K562 (cell line): ENCODE data around the gene KLHL6. TPM values are rescaled to one million over a fixed set of nuclear protein-coding genes. Genes with fewer than 3 reads are reported as not detected.

ENCODE experiments used
- ATAC-seq: fragments of 200-7000 bp; cut with Tn5 transposase; 3 replicates; pipeline ENCODE4 v1.9.1; 2020; ENCODE audit warnings: moderate library complexity
- BruUV-seq: library from RNA; stranded (reverse); fragments of 400-500 nt; replicated peaks from 2 replicates; lab custom pipeline; 2021; lab: Mats Ljungman, UMichigan
- CTCF ChIA-PET: fragments of 300-600 bp; formaldehyde crosslinking; extraction: SDS; loops from one replicate; lab custom pipeline; 2021; ENCODE audit warnings: low intra/inter-chr PET ratio; lab: Yijun Ruan, JAX
- POLR2A ChIA-PET: fragments of 300-600, 350-650 bp; sonication (Branson Sonifier 250); formaldehyde crosslinking; extraction: SDS; loops from one replicate; lab custom pipeline; 2021; ENCODE audit warnings: antibody characterized with exemption, inconsistent platforms; lab: Yijun Ruan, JAX
- DNase-seq, 4 experiments: peaks; one replicate each; pipeline versions ENCODE4 v3.0.0 to v3.0.0-alpha.2; 2011 to 2018; ENCODE audit warnings: low spot score in 3 of 4, mixed read lengths in 3 of 4; ENCODE audit errors: extremely low read depth in 1 of 4
- FAIRE-seq: peaks from 2 replicates; lab custom pipeline; 2011; peaks lifted over from hg19 to GRCh38; lab: Jason Lieb, UNC
- H2AFZ ChIP-seq: 2 replicates; pipeline ENCODE4 v1.6.0; 2011; ENCODE audit warnings: low read depth, low read length, control low read depth, inconsistent platforms
- H3K27ac ChIP-seq: fragments of 200-600 bp; 3 replicates; pipeline ENCODE4 v1.8.0; 2011; ENCODE audit warnings: low read depth, mild to moderate bottlenecking, control low read depth, inconsistent platforms, low read length, moderate library complexity, mixed read lengths; ENCODE audit errors: extremely low read depth
- H3K27me3 ChIP-seq, 2 experiments: fragments of 300-600 bp in 1 of 2; 2 replicates in 1 of 2; 3 replicates in 1 of 2; pipeline versions ENCODE4 v1.6.0 to v1.8.0; 2011; ENCODE audit warnings: inconsistent platforms in 2 of 2, low read length in 2 of 2, mild to moderate bottlenecking in 1 of 2, mixed read lengths in 1 of 2, moderate library complexity in 1 of 2; ENCODE audit not compliant: control insufficient read depth in 2 of 2, insufficient read depth in 2 of 2
- H3K36me3 ChIP-seq: fragments of 300-600 bp; 3 replicates; pipeline ENCODE4 v1.8.0; 2011; ENCODE audit warnings: mild to moderate bottlenecking, low read length, inconsistent platforms; ENCODE audit not compliant: control insufficient read depth, insufficient read depth
- H3K4me1 ChIP-seq, 2 experiments: fragments of 200-600 bp in 1 of 2; replicated peaks in 1 of 2; 2 replicates in 1 of 2; 3 replicates in 1 of 2; pipeline versions ENCODE4 v1.5.1 to v1.8.0; 2011; ENCODE audit warnings: inconsistent platforms in 2 of 2, low read length in 2 of 2, mild to moderate bottlenecking in 1 of 2, mixed read lengths in 1 of 2, moderate library complexity in 1 of 2; ENCODE audit not compliant: control insufficient read depth in 2 of 2, insufficient read depth in 2 of 2
- H3K4me2 ChIP-seq: 2 replicates; pipeline ENCODE4 v1.6.1; 2011; ENCODE audit warnings: low read length, control low read depth, inconsistent platforms, mixed read lengths; ENCODE audit not compliant: insufficient read depth
- H3K4me3 ChIP-seq: fragments of 200-600 bp; sonication (generic), shearing (Covaris generic); 2 replicates; pipeline ENCODE4 v1.5.1; 2016; ENCODE audit warnings: control low read depth, inconsistent platforms
- H3K79me2 ChIP-seq: fragments of 200-600 bp; 3 replicates; pipeline ENCODE4 v1.8.0; 2011; ENCODE audit warnings: low read length, inconsistent platforms; ENCODE audit not compliant: control insufficient read depth, insufficient read depth
- H3K9ac ChIP-seq, 2 experiments: 2 replicates each; pipeline versions ENCODE4 v1.6.0 to v1.6.1; 2011; ENCODE audit warnings: low read depth in 2 of 2, low read length in 2 of 2, control low read depth in 1 of 2, inconsistent platforms in 1 of 2, mild to moderate bottlenecking in 1 of 2, mixed read lengths in 1 of 2; ENCODE audit not compliant: insufficient read depth in 1 of 2
- H3K9me1 ChIP-seq: one replicate; pipeline ENCODE4 v1.6.0; 2011; ENCODE audit warnings: inconsistent platforms, mild to moderate bottlenecking, low read length, moderate library complexity; ENCODE audit not compliant: control insufficient read depth, insufficient read depth
- H3K9me3 ChIP-seq: replicated peaks from 2 replicates; pipeline ENCODE4 v1.5.1; 2011; ENCODE audit warnings: low read depth, low read length, inconsistent platforms; ENCODE audit not compliant: control insufficient read depth, insufficient read depth
- H4K20me1 ChIP-seq: replicated peaks from 2 replicates; pipeline ENCODE4 v1.6.1; 2011; ENCODE audit warnings: low read length, inconsistent platforms, mixed read lengths; ENCODE audit not compliant: control insufficient read depth, insufficient read depth
- BRF1 ChIP-seq: IDR thresholded peaks from 3 replicates; pipeline ENCODE4 v1.6.1; 2011; ENCODE audit warnings: borderline replicate concordance, mild to moderate bottlenecking; ENCODE audit not compliant: insufficient read length; ENCODE audit errors: extremely low read depth
- CTBP1 ChIP-seq: fragments of 450-650 bp; IDR thresholded peaks from 2 replicates; pipeline ENCODE4 v1.6.1; 2016; ENCODE audit warnings: borderline replicate concordance
- ETV5 ChIP-seq: sonication (generic); formaldehyde crosslinking; IDR thresholded peaks from 2 replicates; pipeline ENCODE4 v1.4.0; 2020; ENCODE audit warnings: low read depth, mild to moderate bottlenecking, missing genetic modification reagents
- FOXK1 ChIP-seq: sonication (generic); formaldehyde crosslinking; IDR thresholded peaks from 2 replicates; pipeline ENCODE4 v1.8.0; 2022; ENCODE audit warnings: missing genetic modification reagents, mild to moderate bottlenecking, borderline replicate concordance
- HDAC2 ChIP-seq: fragments of 450-650 bp; IDR thresholded peaks from 2 replicates; pipeline ENCODE4 v1.6.1; 2016; ENCODE audit warnings: mild to moderate bottlenecking
- HDAC6 ChIP-seq: IDR thresholded peaks from 2 replicates; pipeline ENCODE4 v1.6.1; 2012; ENCODE audit warnings: low read depth, mild to moderate bottlenecking, control low read depth, inconsistent platforms, low read length, moderate library complexity
- JUNB ChIP-seq: fragments of 450-650 bp; formaldehyde crosslinking; conservative IDR thresholded peaks from 2 replicates; pipeline ENCODE4 v1.4.0; 2020; ENCODE audit warnings: mild to moderate bottlenecking
- RB1 ChIP-seq: fragments of 450-650 bp; IDR thresholded peaks from 2 replicates; pipeline ENCODE4 v1.6.1; 2017; ENCODE audit warnings: low read depth, mild to moderate bottlenecking
- RFX7 ChIP-seq: fragments of 250-450 bp; sonication (Bioruptor Pico); IDR thresholded peaks from 2 replicates; pipeline ENCODE4 v1.5.1; 2021; ENCODE audit warnings: mild to moderate bottlenecking
- RHOXF2B ChIP-seq: fragments of 250-450 bp; sonication (Bioruptor Pico); conservative IDR thresholded peaks from 2 replicates; pipeline ENCODE4 v1.5.1; 2021
- SMARCA5 ChIP-seq: fragments of 450-650 bp; IDR thresholded peaks from 2 replicates; pipeline ENCODE4 v1.6.1; 2016
- TAF7 ChIP-seq: fragments of 450-650 bp; IDR thresholded peaks from 2 replicates; pipeline ENCODE4 v1.6.1; 2016; ENCODE audit warnings: missing genetic modification characterization, missing compliant biosample characterization
- TGIF2 ChIP-seq: sonication (generic); formaldehyde crosslinking; IDR thresholded peaks from 2 replicates; pipeline ENCODE4 v1.8.1; 2022; ENCODE audit warnings: mild to moderate bottlenecking, missing genetic modification reagents, moderate library complexity
- YY1 ChIP-seq, 3 experiments: IDR thresholded peaks; 2 replicates each; pipeline ENCODE4 v1.6.1; 2011; ENCODE audit warnings: low read length in 2 of 3, mild to moderate bottlenecking in 2 of 3, moderate library complexity in 2 of 3, borderline replicate concordance in 1 of 3, control low read depth in 1 of 3, low read depth in 1 of 3; ENCODE audit not compliant: insufficient read depth in 3 of 3, insufficient replicate concordance in 2 of 3, control insufficient read depth in 1 of 3, insufficient read length in 1 of 3; ENCODE audit errors: extremely low read depth in 1 of 3
- ZBTB34 ChIP-seq: fragments of 250-450 bp; sonication (Bioruptor Pico); IDR thresholded peaks from 2 replicates; pipeline ENCODE4 v1.8.0; 2021; ENCODE audit warnings: mild to moderate bottlenecking, moderate library complexity
- ZFX ChIP-seq: sonication (generic); formaldehyde crosslinking; IDR thresholded peaks from 2 replicates; pipeline ENCODE4 v1.8.0; 2022; ENCODE audit warnings: mild to moderate bottlenecking, missing genetic modification reagents, moderate library complexity
- ZNF134 ChIP-seq: fragments of 250-450 bp; sonication (Bioruptor Pico); conservative IDR thresholded peaks from 2 replicates; pipeline ENCODE4 v1.4.0; 2020
- ZNF239 ChIP-seq: fragments of 250-450 bp; sonication (Bioruptor Pico); IDR thresholded peaks from 2 replicates; pipeline ENCODE4 v1.4.0; 2020; ENCODE audit warnings: mild to moderate bottlenecking
- ZNF644 ChIP-seq: fragments of 200-800 bp; sonication (Bioruptor generic); IDR thresholded peaks from 2 replicates; pipeline ENCODE4 v1.6.1; 2016; ENCODE audit warnings: low read depth, missing genetic modification characterization, missing compliant biosample characterization
- ZNF76 ChIP-seq: fragments of 250-450 bp; sonication (Bioruptor Pico); IDR thresholded peaks from 2 replicates; pipeline ENCODE4 v1.4.0; 2020; ENCODE audit warnings: mild to moderate bottlenecking, moderate library complexity, borderline replicate concordance
- WGBS: fragments of 100-300 bp; shearing (Covaris generic); methylation state at CpG from one replicate; pipeline ENCODE4 v1.1.6; 2016; ENCODE audit warnings: low coverage, mixed read lengths; ENCODE audit not compliant: insufficient coverage; ENCODE audit errors: missing lambda C conversion rate; 5-methylcytosine and 5-hydroxymethylcytosine counted together
- in situ Hi-C: fragments of 300-500 bp; cut with MboI; formaldehyde crosslinking; loops from 4 replicates; pipeline ENCODE4 v1.15.0; 2018; ENCODE audit warnings: inconsistent platforms, mixed read lengths
- intact Hi-C: fragments of 100-400 bp; cut with micrococcal nuclease; formaldehyde crosslinking; loops from 2 replicates; pipeline ENCODE4 v1.14.2; 2022
- polyA plus RNA-seq, 8 experiments: library from polyadenylated mRNA; depleted of rRNA in 4 of 8; stranded (reverse) in 5 of 8; unstranded in 3 of 8; fragments of >200 nt; fragmentation: Nextera tagmentation in 2 of 8; fragmentation: Illumina TruSeq in 1 of 8; extraction: Ambion mirVana in 2 of 8; extraction: Trizol in 1 of 8; gene quantifications; 2 replicates each; pipeline versions ENCODE4 v1.2.1 to v1.2.3, GENCODE V29; 2011 to 2014; ENCODE audit warnings: inconsistent platforms in 1 of 8, missing spikeins in 1 of 8
- total RNA-seq, 7 experiments: library from RNA; depleted of rRNA in 6 of 7; stranded (reverse); fragments of >200 nt in 6 of 7; fragmentation: Illumina TruSeq in 2 of 7; extraction: Trizol in 2 of 7; gene quantifications; 2 replicates each; pipeline versions ENCODE4 v1.2.1 to v1.2.3, GENCODE V29; 2011 to 2021; ENCODE audit warnings: low replicate concordance in 1 of 7

The KLHL6 gene
- total and polyA plus RNA-seq, 9 of the 15 experiments (the other 6 are each of a cell fraction or from before 2014, with no cell fraction given) = 0.18 to 2.1 (median 1.4) TPM

- Histone ChIP-seq H3K27me3 (no peaks in the 10 kb centered on the region), H4K20me1 (no peaks in the 10 kb centered on the region), H3K36me3 (no peaks in the 10 kb centered on the region), H3K9me3 (no peaks in the 10 kb centered on the region), H3K79me2 (no peaks in the 10 kb centered on the region), H3K4me2 (no peak overlapping the region), H3K27ac (no peak overlapping the region), H2AFZ (no peak overlapping the region), H3K9ac (no peak overlapping the region), H3K9me1 (no peaks in the 10 kb centered on the region), H3K4me3 (no peak overlapping the region), H3K4me1 (peaks cover 5 to 13% of the 10 kb centered on the region in 2 experiments; a peak in 3 of 5 replicates)
- ChIA-PET POLR2A (no interaction called here), CTCF (no interaction called here)
- WGBS = 27% methylated on average over 6 of the region's 6 CpGs
- FAIRE-seq (no peak), DNase-seq (no peak), ATAC-seq (no peak)
- intact Hi-C loops = no loop called here
- TF ChIP-seq FOXK1 (CRISPR knock-in tag) (no peak), TAF7 (no peak), ETV5 (CRISPR knock-in tag) (no peak), RFX7 (no peak), RB1 (no peak), ZNF134 (CRISPR knock-in tag) (no peak), ZNF239 (no peak), ZBTB34 (no peak), RHOXF2B (no peak), SMARCA5 (no peak), HDAC2 (no peak), BRF1 (no peak), ZNF644 (tag) (no peak), YY1 (IDR thresholded peaks at IDR 0.05; ENCODE audit: borderline replicate concordance in 1 of 3, control insufficient read depth in 1 of 3, extremely low read depth in 1 of 3, insufficient read depth in 3 of 3, insufficient read length in 1 of 3, insufficient replicate concordance in 2 of 3, low read depth in 1 of 3, low read length in 2 of 3) (no peak), JUNB (CRISPR knock-in tag) (no peak), HDAC6 (no peak), TGIF2 (no peak), ZFX (no peak), CTBP1 (no peak), ZNF76 (CRISPR knock-in tag) (no peak)
- in situ Hi-C loops = no loop called here
- BruUV-seq = no TSS peak
Measured at GRCh38 chr3:183524476-183524875, 31.0 kb downstream of the KLHL6 start.
